ENCODE results near the gene GTPBP1.

The GTPBP1 gene

DNA sequence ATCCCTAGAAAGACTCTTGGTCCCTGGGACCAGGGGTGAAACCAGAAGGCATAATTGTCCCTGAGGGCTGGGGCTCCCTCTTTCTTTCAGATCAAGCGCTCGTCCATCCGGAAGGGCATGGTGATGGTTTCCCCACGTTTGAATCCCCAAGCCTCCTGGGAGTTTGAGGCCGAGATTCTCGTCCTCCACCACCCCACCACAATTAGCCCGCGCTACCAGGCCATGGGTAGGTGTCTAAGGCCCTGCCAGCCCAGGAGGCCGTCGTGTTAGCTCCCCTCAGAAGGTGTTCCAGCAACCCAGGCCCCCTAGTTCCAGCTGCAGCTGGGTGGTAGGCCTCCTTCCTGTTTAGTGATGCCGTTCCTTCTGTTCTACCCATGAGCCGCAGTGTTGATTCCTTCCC is 21.4 kb downstream of the GTPBP1 start:
- no peak for DNase-seq (ENCODE audit: low spot score)

DNA sequence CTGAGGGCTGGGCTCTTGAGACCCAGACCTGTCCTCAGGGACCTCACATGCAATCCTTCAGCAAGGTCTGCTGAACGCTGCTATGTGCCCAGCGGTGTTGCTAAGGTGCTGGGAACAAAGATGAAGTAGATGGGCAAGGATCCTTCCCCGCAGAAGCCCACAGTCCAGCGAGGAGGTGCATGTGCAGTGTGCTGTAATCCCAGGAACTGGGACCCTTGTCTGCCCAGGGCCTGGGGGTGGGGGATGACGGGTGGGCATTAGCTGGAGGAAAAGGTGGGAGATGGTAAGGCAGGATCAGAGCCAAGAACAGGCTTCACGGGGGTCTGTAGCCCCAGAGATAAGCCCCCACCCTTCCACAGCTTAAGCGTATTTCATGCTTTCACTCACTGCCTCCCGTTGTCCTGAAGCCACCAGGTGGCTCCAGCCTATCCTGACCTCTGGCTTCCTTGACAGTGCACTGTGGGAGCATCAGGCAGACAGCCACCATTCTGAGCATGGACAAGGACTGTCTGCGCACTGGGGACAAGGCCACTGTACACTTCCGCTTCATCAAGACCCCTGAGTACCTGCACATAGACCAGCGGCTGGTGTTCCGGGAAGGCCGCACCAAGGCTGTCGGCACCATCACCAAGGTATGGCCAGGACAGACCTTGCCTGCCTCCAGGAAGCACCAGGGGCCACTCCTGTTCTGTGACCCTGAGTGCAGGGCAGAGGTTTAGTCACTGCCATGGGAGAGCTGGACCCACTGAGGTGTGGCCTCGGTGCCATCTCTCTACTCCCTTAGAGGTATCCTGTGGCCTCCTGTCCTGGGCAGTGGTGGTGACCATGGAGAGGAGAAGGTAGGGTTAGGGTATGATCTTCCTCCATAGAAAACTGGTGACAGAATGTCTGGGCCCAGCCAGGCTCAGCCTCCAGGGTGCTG is 22.0 kb downstream of the GTPBP1 start:
- DNase-seq (ENCODE audit: low spot score), result no peak

GRCh38 chr22:38728871-38729796 is 23.4 kb downstream of the GTPBP1 start:
- DNase-seq (ENCODE audit: low spot score), result no peak

GRCh38 chr22:38729946-38730345 is 24.2 kb downstream of the GTPBP1 start:
- no peak for DNase-seq (ENCODE audit: low spot score)

- no peak for DNase-seq (ENCODE audit: low spot score)
These were observed 24.7 kb downstream of the GTPBP1 start for GRCh38 chr22:38730411-38730871.

DNA sequence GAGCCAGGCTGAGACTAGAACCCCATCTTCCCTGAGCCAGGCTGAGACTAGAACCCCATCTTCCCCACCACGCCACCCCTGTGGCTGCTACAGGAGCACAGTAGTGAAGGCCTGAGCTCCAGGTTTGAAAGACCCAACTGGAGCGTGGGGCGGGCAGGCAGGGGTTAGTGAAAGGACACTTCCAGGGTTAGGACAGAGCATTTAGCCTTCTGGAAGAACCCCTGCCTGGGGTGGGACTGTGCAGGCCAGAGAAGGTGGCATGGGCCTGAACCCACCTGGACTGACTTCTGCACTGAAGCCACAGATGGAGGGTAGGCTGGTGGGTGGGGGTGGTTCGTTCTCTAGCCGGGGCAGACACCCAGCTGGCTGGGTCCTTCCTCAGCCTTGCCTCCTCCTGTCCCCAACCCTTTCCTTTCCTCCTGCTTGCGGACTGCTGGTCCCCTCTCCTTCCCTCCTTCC is 26.0 kb downstream of the GTPBP1 start:
- DNase-seq (ENCODE audit: low spot score), result no peak

DNA sequence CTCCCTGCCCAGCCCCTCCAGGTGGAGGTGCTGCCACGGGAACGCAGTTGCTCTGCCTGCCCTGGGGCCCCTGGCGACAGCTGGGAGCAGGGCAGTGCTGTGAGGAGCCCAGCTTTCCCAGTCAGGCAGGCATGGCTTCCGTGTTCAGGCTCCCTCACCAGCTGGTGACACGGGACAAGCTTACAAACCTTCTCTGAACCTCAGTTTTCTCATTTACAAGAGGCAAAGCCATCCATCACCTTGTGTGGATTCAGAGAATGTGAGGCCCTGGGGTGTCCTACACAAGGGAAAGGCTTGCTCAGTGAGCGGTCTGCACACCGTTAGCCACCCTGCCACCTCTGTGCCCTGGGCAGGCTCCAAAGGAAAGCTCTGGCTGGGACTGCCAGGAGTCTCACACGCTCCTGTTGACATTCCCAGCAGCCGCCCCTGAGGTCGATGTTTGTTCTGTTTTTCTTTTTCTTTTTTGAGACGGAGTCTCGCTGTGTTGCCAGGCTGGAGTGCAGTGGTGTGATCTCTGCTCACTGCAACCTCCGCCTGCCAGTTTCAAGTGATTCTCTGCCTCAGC is 26.6 kb downstream of the GTPBP1 start:
- DNase-seq (ENCODE audit: low spot score), result no peak

DNA sequence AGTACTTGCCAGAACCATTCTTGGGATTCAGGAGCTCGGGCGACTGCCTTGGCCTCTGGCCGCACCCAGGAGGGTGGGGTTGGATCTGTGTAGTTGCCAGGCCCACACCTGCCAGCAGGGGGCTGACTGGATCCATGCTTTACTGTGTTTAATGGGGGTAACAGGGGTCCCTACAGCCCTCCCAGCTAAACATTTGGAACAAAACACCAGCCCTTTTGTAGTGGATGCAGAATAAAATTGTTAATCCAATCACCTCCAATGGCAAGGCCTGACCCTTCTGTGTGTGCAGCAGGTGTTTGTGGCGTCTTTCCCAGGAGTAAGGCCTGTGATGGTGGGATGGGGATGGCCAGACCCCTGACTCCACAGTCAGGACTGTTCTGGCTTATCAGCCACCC is 27.6 kb downstream of the GTPBP1 start:
- peak; percentile 69 for DNase-seq (ENCODE audit: low spot score)

- DNase-seq (ENCODE audit: low spot score), result peak; percentile 31
These were observed 28.1 kb downstream of the GTPBP1 start for GRCh38 chr22:38733724-38734381.

GRCh38 chr22:38734421-38735100 is 28.8 kb downstream of the GTPBP1 start:
- no peak for DNase-seq (ENCODE audit: low spot score)

- DNase-seq (ENCODE audit: low spot score), result no peak
These were observed 29.4 kb downstream of the GTPBP1 start for GRCh38 chr22:38735126-38735464.

- no peak for DNase-seq (ENCODE audit: low spot score)
These were observed 29.9 kb downstream of the GTPBP1 start for GRCh38 chr22:38735465-38736256.

GRCh38 chr22:38736257-38736570 is 30.5 kb downstream of the GTPBP1 start:
- no peak for DNase-seq (ENCODE audit: low spot score)

DNA sequence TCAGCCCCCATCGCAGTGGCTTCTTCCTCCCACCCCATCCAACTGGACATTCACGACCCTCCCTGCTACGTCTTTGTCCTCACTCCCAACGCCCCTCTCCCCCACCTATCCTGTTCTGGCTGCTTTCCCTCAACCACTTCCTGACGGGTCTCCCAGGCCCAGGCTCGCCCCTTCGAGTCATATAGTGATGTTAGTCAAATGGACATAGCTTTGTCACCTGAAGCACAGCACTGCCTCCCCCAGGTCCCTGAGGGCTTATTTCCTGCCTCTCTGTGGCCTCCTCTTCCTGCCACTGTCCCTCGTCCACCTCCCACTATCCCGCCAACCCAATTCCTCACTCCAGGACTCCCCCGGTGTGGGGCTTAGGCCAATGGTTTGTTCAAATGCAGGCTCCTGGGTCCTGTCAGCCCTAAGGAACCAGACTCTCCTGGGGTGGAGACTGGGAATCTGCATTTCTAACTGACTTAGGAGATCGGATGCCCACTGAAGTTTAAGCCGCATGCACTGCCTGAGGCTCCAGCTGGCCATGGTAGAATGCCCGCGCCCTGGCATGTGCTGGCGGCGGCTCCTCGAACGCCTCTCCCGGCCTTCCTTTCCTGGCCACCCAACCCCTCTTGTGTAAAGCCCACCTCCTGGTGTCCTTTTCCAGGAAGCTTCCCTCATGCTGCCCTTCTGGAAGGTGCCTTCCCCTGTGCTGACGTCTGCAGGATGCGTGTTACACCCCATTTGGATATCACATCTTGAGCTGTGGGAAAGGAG is 31.7 kb downstream of the GTPBP1 start:
- DNase-seq (ENCODE audit: low spot score), result no peak

DNA sequence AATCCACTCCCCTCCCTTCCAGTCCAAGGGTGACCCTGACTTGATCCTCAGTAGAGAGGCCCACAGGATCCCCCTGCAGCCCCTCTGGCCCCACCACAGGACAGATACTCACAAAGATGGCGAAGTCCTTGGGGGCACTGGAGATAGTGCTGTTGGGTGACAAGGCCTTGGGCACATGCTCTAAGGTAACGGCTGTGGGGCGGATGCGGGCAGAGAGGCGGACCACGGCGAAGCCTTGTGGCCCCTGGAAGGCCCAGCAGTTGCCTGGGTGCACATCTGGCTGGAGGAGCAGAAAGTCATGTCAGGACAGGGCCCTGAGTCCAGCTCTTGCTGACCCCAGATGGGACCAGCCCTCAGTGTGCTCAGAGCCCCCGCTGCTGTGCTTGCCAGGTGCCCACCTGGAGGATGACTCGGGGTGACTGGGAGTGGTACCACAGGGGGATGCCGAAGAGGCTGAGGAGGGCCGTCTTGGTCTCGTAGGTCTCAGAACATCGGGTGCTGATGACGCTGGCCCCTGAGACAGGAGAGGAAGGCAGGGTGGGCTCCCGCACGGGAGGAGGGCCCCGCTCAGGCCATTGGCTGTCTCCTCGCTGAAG is 32.8 kb downstream of the GTPBP1 start:
- DNase-seq (ENCODE audit: low spot score), result no peak

DNA sequence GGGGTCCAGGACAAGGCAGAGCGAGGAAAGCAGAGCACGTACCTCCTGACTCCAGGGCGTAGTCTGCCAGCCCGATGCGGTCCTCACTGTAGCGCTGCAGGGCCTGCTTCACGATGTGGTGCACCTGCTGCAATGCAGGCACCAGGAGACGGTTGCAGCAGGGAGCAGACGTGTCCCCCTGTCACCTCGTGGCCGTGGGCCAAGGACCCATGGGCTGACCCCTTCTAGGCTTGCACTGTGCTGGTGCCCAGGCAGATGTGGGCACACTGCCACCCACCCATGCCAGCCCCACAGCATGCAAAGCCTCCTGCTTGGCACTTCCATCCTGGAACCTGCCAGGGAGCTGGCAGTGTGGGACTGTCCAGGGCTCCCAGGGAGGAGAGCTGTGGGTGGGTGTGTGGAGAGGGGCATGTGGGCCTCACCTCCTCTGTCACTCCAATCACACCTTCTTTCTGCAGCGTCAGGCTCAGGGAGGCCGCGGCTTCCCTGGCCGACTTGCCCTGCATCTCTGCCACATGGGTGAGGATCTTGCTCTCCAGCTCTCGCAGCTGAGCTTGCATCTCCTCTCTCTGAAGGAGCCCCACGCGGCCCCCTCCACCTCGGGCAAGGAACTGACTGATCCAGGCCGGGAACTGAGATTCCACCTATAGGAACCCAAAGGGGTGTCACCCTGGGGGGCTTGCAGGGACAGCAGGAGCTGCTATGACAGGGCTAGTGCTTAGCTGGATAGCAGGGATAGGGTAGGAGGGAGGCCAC is 33.7 kb downstream of the GTPBP1 start:
- DNase-seq (ENCODE audit: low spot score), result no peak

DNA sequence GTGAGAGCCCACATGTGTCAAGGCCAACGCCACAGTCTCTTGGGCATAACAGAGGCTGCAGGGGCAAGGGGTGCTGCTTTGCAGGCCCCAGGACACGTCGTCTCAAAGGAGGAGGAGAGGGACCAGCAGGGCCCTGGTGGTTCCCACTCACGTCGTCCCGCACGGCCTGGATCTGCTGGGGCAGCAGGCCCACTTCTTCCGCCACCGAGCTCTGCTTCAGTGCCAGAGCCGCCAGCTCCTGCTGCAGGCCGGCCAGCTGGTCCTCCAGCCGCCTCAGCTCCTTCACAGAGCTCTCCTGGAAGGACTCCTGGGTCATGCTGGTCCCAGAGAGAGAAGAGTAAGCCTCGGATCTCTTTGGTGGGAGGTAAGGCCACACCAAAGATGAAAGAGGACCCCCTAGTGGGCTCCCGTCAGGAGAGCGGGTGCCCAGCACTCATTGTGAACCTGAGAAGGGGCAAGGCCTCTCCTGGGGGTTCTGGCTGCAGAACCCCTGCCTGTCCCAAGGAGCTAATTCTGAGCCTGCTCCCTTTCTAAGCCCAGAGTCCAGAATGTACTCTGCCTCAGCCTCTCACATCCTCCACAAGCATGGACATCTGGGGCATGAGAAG is 34.5 kb downstream of the GTPBP1 start:
- no peak for DNase-seq (ENCODE audit: low spot score)

- no peak for DNase-seq (ENCODE audit: low spot score)
These were observed 35.0 kb downstream of the GTPBP1 start for GRCh38 chr22:38740754-38741153.
